A549 treated with Mapracorat at 1 μM for 4 hours (cell line): ENCODE measurements around the gene KANSL1L. TPM values are rescaled to one million over a fixed set of nuclear protein-coding genes. Genes with fewer than 3 reads are reported as not detected.

ENCODE experiments used
- total RNA-seq: library from RNA; stranded (reverse); fragments of 200-300 nt; extraction: Qiagen RNA extraction; gene quantifications from 5 replicates; pipeline ENCODE4 v1.2.3, GENCODE V29; 2022

KANSL1L gene, protein sequence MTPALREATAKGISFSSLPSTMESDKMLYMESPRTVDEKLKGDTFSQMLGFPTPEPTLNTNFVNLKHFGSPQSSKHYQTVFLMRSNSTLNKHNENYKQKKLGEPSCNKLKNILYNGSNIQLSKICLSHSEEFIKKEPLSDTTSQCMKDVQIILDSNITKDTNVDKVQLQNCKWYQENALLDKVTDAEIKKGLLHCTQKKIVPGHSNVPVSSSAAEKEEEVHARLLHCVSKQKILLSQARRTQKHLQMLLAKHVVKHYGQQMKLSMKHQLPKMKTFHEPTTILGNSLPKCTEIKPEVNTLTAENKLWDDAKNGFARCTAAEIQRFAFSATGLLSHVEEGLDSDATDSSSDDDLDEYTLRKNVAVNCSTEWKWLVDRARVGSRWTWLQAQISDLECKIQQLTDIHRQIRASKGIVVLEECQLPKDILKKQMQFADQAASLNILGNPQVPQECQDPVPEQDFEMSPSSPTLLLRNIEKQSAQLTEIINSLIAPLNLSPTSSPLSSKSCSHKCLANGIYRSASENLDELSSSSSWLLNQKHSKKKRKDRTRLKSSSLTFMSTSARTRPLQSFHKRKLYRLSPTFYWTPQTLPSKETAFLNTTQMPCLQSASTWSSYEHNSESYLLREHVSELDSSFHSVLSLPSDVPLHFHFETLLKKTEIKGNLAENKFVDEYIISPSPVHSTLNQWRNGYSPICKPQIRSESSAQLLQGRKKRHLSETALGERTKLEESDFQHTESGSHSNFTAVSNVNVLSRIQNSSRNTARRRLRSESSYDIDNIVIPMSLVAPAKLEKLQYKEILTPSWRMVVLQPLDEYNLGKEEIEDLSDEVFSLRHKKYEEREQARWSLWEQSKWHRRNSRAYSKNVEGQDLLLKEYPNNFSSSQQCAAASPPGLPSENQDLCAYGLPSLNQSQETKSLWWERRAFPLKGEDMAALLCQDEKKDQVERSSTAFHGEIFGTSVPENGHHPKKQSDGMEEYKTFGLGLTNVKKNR
- total RNA-seq, result 0.46 to 1.0 TPM (median 0.60 TPM) in 5 replicates

DNA sequence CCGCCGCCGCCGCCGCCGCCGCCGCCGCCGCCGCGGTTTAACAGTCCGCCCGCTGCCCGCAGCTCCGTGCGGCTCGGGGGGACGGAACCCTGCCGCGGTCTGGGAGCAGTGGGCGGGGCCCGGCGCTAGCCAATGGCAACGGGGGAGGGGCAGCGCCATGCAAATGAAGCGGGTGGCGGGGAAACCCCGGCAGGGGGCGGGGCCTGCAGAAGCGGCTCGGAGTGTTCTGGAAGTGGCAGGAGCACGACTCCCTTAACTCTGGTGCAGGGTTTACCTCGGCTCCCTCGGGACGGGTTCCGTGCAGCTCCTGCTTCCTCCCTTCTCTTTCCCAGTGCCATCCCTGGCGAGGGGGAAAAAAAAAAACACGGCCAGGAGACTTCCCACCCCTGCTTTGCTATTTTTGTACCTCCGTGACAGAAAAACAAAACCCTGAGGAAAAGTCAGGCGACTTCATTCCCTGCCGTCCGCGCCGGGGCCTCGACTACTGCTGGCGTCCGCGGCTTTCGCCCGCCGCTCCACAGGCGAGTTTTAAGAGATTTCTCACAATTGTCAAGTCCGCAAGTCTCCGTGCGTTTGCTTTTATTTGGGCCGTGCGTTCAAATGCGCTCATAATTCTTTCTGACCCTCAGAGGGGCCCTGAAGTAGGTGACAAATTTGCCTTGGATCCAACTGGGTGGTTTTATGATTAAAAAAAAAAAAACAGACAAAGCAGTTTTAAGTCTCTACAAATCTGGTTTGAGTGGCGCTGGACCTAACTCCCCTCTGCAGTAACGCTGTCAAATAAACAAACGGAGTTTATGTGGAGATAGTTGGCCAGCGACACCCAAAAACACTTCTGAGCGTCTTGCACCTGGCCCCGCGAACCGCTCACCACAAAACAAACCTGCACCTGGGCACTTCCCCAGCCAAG, at the start of gene KANSL1L:
Gene KANSL1L (minus strand): TSS at position 101 of the 910 bp plus-strand sequence. CDS start 16,827 bp downstream, outside the sequence.

DNA sequence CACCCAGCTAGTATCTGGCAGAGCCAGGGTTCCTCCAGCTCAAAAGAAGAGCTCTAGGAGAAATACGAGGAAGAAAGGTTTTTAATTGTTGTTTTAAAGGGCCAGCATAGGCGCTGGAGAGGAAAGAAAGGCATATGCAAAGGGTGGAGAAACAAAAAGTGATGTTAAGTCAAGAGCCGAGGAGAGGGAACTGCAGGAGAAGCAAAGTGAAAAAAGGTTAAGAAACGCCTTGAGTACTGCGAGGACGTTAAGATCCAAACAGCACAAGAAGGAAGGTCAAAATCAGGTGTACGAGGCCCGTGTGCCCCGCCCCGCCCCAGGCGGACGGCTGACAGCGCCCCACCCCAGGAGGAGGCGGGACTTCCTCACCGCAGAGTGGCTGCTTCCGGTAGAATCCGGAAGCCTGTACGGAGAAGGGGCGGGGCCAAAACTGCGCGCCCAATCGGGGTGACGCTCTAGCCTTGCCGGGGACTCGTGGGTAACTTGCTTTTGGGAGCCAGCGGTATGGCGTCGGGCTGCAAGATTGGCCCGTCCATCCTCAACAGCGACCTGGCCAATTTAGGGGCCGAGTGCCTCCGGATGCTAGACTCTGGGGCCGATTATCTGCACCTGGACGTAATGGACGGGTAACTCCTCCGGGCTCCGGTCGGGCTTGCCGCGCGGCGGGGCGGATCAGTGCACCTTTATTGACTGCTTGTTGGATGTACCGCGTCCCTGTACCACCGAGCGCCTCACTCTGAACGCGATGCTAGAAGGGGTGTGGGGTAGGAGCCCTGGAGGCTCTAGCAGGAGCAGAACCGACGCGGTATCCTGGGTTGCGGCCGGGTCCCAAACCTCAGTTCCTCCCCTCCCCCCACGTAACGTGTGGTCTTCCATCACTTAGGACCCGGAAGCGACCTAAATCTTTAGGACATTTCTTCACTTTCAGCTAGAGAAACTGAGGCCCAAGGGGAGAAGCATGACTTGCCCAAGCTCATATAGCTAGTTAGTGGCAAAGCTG, 168.8 kb downstream of the KANSL1L start, which contains the start of gene RPE:
Gene RPE (plus strand): TSS at position 481 of the 1,000 bp plus-strand sequence. CDS start 24 bp downstream, at position 505.

Other genes with a start within 250 kb of the KANSL1L start
- gene RPE, start 168.8 kb downstream of the KANSL1L start, total RNA-seq, result 56.1 to 63.9 TPM (median 58.7 TPM) in 5 replicates
- 0.06 to 0.19 TPM (median 0.13 TPM) in 4 of 5 replicates, not detected in the other for gene ACADL, start 54.0 kb upstream of the KANSL1L start, total RNA-seq
- gene MYL1, start 143.8 kb upstream of the KANSL1L start, total RNA-seq, result not detected in 5 replicates